NB4 (cell line): ENCODE data around the gene IL31.

ENCODE experiments used
- CTCF ChIP-seq: IDR thresholded peaks from one replicate; pipeline ENCODE4 v1.5.1; 2012; ENCODE audit warnings: low read depth, low read length
- MAX ChIP-seq: IDR thresholded peaks from 2 replicates; pipeline ENCODE4 v1.6.1; 2011; ENCODE audit warnings: low read depth, low read length
- POLR2A ChIP-seq: IDR thresholded peaks from 2 replicates; pipeline ENCODE4 v1.6.1; 2011; ENCODE audit warnings: mild to moderate bottlenecking; ENCODE audit not compliant: insufficient read length; ENCODE audit errors: extremely low read depth

- TF ChIP-seq MAX (no peak), CTCF (no peak), POLR2A (no peak)
Measured at GRCh38 chr12:122201381-122201780, 27.4 kb upstream of the IL31 start.
